ENCODE data around the gene HECA.
"Not testable (repeated sequence)": the region's sequence is repeated elsewhere in the genome, so short reads cannot be mapped to it uniquely, and the experiment has no call there.

HECA gene

GRCh38 chr6:139212460-139212859, 77.6 kb downstream of the HECA start:
- DNase-seq: not testable (repeated sequence)

GRCh38 chr6:139219271-139219729, 84.4 kb downstream of the HECA start:
- DNase-seq: peak; percentile 78

GRCh38 chr6:139219746-139220145, 84.9 kb downstream of the HECA start:
- DNase-seq: no peak

- DNase-seq: not testable (repeated sequence)
These were observed 93.5 kb downstream of the HECA start for GRCh38 chr6:139228387-139228786.

Measured in CD4-positive, alpha-beta T cell treated with Interferon gamma for 1 hour (primary cell).